ENCODE data around the gene SRL.

Gene SRL

DNA sequence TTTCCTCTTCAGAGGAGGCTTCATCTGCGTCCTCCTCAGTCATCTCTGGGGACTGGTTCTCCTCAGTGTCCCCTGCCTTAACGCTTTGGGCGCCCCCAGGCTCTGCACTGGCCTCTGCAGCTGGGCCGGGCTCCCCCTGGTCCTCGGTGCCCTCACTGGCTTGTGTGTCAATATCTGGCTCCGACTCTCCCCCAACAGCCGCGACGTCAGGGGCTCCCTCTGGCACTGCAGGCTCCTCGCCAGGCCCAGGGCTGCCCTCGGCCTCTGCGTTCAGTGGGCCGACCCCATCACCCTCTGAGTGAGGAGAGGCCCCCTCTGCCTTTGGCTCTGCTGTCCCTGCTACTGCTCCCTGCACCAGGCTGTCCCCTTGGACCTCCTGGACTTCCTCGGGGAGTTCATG lies 34.7 kb downstream of the SRL start:
- H3K27me3 ChIP-seq (ENCODE audit: control insufficient read depth, insufficient read depth, low read length): no peaks in the 10 kb centered on the region
- no peaks in the 10 kb centered on the region for H3K36me3 ChIP-seq (ENCODE audit: control insufficient read depth, insufficient read depth, low read length)

DNA sequence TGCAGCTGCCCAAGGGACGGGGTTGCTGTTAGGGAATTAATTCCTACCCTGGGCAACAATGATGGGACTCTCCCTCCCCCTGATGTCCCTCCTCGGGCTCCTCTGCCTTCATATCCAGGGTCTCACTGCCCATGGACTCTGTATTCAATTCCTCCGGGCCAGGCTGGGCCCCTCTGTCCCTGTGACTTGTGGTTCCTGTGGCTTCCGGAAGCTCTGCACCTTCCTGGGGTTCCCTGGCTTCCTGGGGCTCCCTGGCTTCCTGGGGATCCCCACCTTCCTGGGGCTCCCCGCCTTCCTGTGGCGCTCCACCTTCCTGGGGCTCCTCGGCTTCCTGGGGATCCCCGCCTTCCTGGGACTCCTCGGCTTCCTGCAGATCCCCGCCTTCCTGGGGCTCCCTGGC lies 35.2 kb downstream of the SRL start:
- Histone ChIP-seq H3K36me3 (ENCODE audit: control insufficient read depth, insufficient read depth, low read length) (no peaks in the 10 kb centered on the region), H3K9me3 (ENCODE audit: control insufficient read depth, insufficient read depth, low read length) (no peaks in the 10 kb centered on the region), H3K9ac (ENCODE audit: low read depth, low read length) (no peak overlapping the region), H3K4me1 (ENCODE audit: control insufficient read depth, insufficient read depth, low read length) (no peaks in the 10 kb centered on the region), H3K4me3 (ENCODE audit: low read depth, low read length) (no peak overlapping the region), H3K27me3 (ENCODE audit: control insufficient read depth, insufficient read depth, low read length) (no peaks in the 10 kb centered on the region)

More for the DNA sequence above, 34.7 kb downstream of the SRL start:
- no peak overlapping the region for H3K9ac ChIP-seq (ENCODE audit: low read depth, low read length)
- H3K4me3 ChIP-seq (ENCODE audit: low read depth, low read length): no peak overlapping the region
- no peaks in the 10 kb centered on the region for H3K9me3 ChIP-seq (ENCODE audit: control insufficient read depth, insufficient read depth, low read length)
- H3K4me1 ChIP-seq (ENCODE audit: control insufficient read depth, insufficient read depth, low read length): no peaks in the 10 kb centered on the region

DNA sequence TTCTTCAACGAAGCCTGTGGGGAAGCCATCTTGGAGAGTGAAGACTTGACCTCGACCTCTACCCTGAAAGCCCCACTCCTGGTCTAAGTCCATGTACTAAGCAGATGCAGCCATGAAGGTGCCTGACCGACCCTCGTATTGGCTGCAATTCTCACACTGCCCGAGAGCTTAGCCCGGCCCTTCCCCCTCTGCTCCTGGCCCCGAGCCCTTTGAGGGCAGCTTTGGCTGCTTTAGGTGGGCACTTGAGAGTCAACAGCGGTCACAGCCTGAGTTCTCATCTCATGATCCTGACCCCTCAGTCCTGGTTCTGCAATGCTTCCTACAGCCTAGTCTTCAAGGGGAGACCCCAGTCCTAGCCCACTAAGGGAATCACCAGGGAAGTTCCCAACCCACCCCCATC lies 35.9 kb downstream of the SRL start:
- H3K4me1 ChIP-seq (ENCODE audit: control insufficient read depth, insufficient read depth, low read length): no peaks in the 10 kb centered on the region
- no peaks in the 10 kb centered on the region for H3K9me3 ChIP-seq (ENCODE audit: control insufficient read depth, insufficient read depth, low read length)
- H3K4me3 ChIP-seq (ENCODE audit: low read depth, low read length): no peak overlapping the region
- H3K9ac ChIP-seq (ENCODE audit: low read depth, low read length): no peak overlapping the region
- no peaks in the 10 kb centered on the region for H3K27me3 ChIP-seq (ENCODE audit: control insufficient read depth, insufficient read depth, low read length)
- H3K36me3 ChIP-seq (ENCODE audit: control insufficient read depth, insufficient read depth, low read length): no peaks in the 10 kb centered on the region

DNA sequence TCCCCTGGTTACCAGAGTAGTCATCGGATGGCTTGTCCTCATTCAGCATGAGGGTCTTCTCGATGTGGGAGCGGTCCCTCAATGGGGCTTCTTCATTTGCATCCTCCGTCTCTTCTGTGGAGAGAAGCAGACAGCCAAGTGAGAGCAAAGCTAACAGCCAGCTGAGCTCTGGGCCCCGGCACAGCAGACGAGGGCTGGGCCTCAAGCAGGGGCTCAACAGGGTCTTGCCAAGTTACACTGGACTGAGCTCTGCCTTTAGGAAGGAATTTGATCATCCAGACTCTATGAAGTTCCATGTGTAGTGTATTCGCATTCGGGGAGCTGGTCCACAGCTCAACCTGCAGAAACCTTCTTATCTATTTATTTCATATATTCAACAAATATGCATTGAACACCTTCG lies 37.4 kb downstream of the SRL start:
- Histone ChIP-seq H3K36me3 (ENCODE audit: control insufficient read depth, insufficient read depth, low read length) (no peaks in the 10 kb centered on the region), H3K9ac (ENCODE audit: low read depth, low read length) (no peak overlapping the region), H3K4me1 (ENCODE audit: control insufficient read depth, insufficient read depth, low read length) (peaks cover 2% of the 10 kb centered on the region), H3K9me3 (ENCODE audit: control insufficient read depth, insufficient read depth, low read length) (no peaks in the 10 kb centered on the region), H3K27me3 (ENCODE audit: control insufficient read depth, insufficient read depth, low read length) (no peaks in the 10 kb centered on the region), H3K4me3 (ENCODE audit: low read depth, low read length) (no peak overlapping the region)

DNA sequence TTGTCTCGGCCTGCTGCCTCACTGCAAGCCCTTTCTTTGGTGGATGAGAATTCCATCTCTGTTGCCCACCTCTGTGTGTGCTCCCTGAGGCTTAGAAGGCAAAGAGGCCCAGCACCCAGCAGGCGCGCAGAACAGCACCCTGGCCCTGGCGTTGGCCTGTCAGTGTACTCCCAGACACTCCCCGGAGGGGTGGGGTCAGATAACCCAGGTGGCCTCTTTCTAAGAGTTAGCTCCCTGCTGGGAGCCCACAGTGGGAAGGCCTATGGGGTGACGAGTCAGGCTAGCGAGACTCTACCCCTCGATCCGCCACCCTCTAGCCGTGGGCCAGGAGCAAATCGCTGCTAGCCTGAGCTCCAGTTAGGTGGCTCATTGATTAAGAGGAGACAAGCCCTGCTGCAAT lies 38.1 kb downstream of the SRL start:
- H3K27me3 ChIP-seq (ENCODE audit: control insufficient read depth, insufficient read depth, low read length): no peaks in the 10 kb centered on the region
- H3K9ac ChIP-seq (ENCODE audit: low read depth, low read length): no peak overlapping the region
- no peaks in the 10 kb centered on the region for H3K9me3 ChIP-seq (ENCODE audit: control insufficient read depth, insufficient read depth, low read length)
- no peaks in the 10 kb centered on the region for H3K36me3 ChIP-seq (ENCODE audit: control insufficient read depth, insufficient read depth, low read length)
- no peak overlapping the region for H3K4me3 ChIP-seq (ENCODE audit: low read depth, low read length)
- H3K4me1 ChIP-seq (ENCODE audit: control insufficient read depth, insufficient read depth, low read length): peaks cover 2% of the 10 kb centered on the region

DNA sequence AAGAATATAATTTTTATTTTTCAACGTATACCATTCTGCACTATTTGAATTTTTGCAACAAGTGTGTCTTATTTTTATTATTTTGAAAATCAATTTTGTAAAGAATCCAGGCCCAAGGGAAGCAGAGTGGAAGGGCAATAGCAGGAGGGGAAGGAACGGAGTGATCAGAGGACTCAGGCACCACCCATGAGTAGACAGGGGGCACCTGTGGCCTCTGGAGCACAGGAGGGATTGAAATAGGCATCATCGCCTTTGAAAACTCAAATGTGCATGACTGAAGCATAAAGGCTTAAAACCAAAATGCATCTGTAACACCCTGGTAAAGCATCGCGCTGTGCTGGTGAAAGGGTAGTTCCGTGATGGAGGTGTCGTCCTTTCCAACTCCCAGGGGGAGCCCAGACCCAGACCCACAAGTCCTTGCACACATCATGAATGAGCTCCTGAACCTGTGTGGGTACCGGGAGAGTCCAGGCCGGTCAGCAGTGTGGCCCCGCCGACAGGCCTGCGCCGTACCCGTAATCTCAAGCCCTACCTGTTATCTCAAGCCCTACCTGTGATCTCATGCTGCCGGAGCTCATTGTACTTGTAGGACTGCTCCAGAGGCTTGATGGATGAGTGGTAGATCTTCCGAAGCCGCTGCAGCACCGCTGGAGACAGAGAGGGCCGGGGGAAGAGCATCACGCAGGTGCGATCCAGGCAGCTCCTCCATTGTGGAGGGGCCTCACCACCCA lies 39.1 kb downstream of the SRL start:
- Histone ChIP-seq H3K9ac (ENCODE audit: low read depth, low read length) (no peak overlapping the region), H3K27me3 (ENCODE audit: control insufficient read depth, insufficient read depth, low read length) (no peaks in the 10 kb centered on the region), H3K4me1 (ENCODE audit: control insufficient read depth, insufficient read depth, low read length) (peaks cover 2% of the 10 kb centered on the region), H3K9me3 (ENCODE audit: control insufficient read depth, insufficient read depth, low read length) (no peaks in the 10 kb centered on the region), H3K4me3 (ENCODE audit: low read depth, low read length) (no peak overlapping the region), H3K36me3 (ENCODE audit: control insufficient read depth, insufficient read depth, low read length) (no peaks in the 10 kb centered on the region)

DNA sequence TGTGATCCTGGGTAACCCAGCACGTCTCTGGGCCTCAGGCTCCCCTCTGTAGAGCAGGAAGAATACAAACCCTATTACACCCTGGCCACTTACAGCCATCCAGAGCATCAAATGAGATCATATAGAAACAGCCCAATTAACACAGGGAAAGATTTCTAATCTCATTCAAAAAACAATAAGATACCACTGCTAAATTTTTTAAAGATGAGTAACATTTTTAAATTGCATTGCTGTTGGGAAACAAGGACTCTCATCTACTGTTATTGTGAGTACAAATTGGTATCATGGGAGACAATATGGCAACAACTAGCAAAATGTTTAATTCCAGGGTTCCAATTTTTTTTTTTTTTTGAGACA lies 41.1 kb downstream of the SRL start:
- Histone ChIP-seq H3K4me1 (ENCODE audit: control insufficient read depth, insufficient read depth, low read length) (peaks cover 2% of the 10 kb centered on the region), H3K9me3 (ENCODE audit: control insufficient read depth, insufficient read depth, low read length) (no peaks in the 10 kb centered on the region), H3K4me3 (ENCODE audit: low read depth, low read length) (no peak overlapping the region), H3K27me3 (ENCODE audit: control insufficient read depth, insufficient read depth, low read length) (no peaks in the 10 kb centered on the region), H3K9ac (ENCODE audit: low read depth, low read length) (peak overlapping the region; percentile 2), H3K36me3 (ENCODE audit: control insufficient read depth, insufficient read depth, low read length) (no peaks in the 10 kb centered on the region)

DNA sequence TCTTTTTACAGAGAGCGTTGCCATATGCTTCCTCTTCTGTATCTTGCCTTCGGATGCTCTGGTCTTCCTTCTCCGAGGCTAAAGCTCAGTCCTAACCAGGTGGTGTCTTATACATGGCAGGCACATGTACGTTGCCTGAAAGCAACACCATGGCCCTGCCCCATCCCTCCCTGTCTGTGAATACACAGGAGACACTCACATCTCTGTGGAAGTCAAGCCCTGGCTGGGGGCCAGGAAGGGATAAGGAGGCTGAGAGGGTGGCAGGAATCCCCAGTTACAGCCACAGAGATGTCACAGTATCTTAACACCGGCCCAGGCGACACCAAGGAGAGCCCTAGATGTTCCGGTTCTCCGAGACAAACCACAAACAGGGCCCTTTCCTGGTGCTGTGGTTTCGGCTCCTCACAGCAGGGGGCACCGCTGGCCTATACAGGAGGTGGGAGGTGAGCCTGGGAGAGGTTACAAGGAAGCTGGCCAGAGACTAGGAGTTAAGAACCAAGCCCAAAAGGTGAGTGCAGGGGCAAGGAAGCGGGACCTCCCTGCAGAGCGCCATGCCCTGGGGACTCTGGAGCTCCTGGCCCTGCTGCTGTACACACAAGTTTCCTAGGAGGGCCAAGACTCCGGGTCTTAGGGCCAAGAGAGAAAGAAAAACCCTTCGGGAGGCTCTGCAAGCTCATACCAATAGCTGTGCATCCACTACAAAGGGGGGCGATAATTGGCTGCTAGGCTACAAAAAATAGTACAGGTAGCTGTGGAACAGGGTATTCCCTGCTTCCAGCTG lies 41.7 kb downstream of the SRL start:
- H3K9me3 ChIP-seq (ENCODE audit: control insufficient read depth, insufficient read depth, low read length): no peaks in the 10 kb centered on the region
- H3K4me1 ChIP-seq (ENCODE audit: control insufficient read depth, insufficient read depth, low read length): peaks cover 2% of the 10 kb centered on the region
- H3K9ac ChIP-seq (ENCODE audit: low read depth, low read length): peak overlapping the region; percentile 2
- H3K36me3 ChIP-seq (ENCODE audit: control insufficient read depth, insufficient read depth, low read length): no peaks in the 10 kb centered on the region
- H3K4me3 ChIP-seq (ENCODE audit: low read depth, low read length): no peak overlapping the region
- H3K27me3 ChIP-seq (ENCODE audit: control insufficient read depth, insufficient read depth, low read length): no peaks in the 10 kb centered on the region

DNA sequence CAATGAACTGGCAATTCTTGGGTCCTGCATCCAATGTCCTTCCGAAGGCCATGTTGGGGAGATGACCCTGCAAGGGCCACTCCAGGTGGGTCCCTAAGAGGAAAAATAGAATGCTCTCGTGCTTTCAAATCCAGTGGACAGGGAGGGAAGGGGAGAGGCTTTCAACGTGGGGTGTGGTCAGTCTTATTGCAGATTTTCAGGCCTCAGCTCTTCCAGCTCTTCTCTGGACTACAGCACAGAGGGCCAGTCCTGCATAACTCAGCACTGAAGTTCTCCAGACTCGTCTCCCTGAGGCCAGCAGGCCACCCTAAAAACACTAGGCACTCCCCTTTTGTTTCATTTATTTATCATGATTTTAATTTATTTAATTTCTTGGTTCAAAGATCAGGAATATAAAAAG lies 43.1 kb downstream of the SRL start:
- Histone ChIP-seq H3K4me3 (ENCODE audit: low read depth, low read length) (no peak overlapping the region), H3K9ac (ENCODE audit: low read depth, low read length) (no peak overlapping the region), H3K27me3 (ENCODE audit: control insufficient read depth, insufficient read depth, low read length) (no peaks in the 10 kb centered on the region), H3K36me3 (ENCODE audit: control insufficient read depth, insufficient read depth, low read length) (no peaks in the 10 kb centered on the region), H3K4me1 (ENCODE audit: control insufficient read depth, insufficient read depth, low read length) (peaks cover 2% of the 10 kb centered on the region), H3K9me3 (ENCODE audit: control insufficient read depth, insufficient read depth, low read length) (no peaks in the 10 kb centered on the region)

DNA sequence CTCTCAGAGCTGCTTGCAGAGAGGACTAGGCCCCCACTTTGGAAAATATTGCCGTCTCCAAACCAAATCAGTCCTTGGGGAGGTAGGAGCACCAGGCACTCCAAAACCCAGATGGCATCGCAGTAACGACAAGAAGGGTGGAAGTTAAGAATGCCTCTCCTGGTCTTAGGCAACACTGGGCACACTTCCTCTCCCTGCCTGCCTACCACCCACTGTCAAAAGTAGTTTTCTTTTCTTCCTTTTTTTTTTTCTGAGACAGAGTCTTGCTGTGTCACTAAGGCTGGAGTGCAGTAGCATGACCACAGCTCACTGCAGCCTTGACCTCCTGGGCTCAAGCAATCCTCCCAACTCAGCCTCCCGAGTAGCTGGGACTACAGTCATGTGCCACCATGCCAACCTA lies 47.2 kb downstream of the SRL start:
- H3K9ac ChIP-seq (ENCODE audit: low read depth, low read length): no peak overlapping the region
- H3K4me1 ChIP-seq (ENCODE audit: control insufficient read depth, insufficient read depth, low read length): no peaks in the 10 kb centered on the region
- H3K36me3 ChIP-seq (ENCODE audit: control insufficient read depth, insufficient read depth, low read length): no peaks in the 10 kb centered on the region
- H3K4me3 ChIP-seq (ENCODE audit: low read depth, low read length): no peak overlapping the region
- no peaks in the 10 kb centered on the region for H3K9me3 ChIP-seq (ENCODE audit: control insufficient read depth, insufficient read depth, low read length)
- no peaks in the 10 kb centered on the region for H3K27me3 ChIP-seq (ENCODE audit: control insufficient read depth, insufficient read depth, low read length)

DNA sequence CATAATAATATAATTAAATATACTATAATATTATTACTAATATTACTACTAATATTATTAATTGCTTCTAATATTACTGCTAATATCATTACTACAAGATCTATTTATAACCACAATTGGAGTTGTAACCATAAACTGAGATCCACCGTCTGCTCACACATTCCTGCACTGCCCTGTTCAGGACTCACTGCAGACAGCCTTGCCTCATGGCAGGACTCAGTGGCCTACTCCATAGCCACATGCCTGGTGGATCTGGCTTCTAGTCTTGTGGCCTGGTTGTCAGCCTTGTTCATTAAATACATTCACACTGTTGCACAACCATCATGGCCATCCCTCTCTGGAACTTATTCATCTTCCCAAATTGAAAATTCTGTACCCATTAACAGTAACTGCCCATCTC lies 48.0 kb downstream of the SRL start:
- H3K27me3 ChIP-seq (ENCODE audit: control insufficient read depth, insufficient read depth, low read length): peaks cover 4% of the 10 kb centered on the region
- H3K4me3 ChIP-seq (ENCODE audit: low read depth, low read length): no peak overlapping the region
- H3K9ac ChIP-seq (ENCODE audit: low read depth, low read length): no peak overlapping the region
- H3K9me3 ChIP-seq (ENCODE audit: control insufficient read depth, insufficient read depth, low read length): no peaks in the 10 kb centered on the region
- H3K4me1 ChIP-seq (ENCODE audit: control insufficient read depth, insufficient read depth, low read length): peaks cover under 1% of the 10 kb centered on the region
- H3K36me3 ChIP-seq (ENCODE audit: control insufficient read depth, insufficient read depth, low read length): no peaks in the 10 kb centered on the region

DNA sequence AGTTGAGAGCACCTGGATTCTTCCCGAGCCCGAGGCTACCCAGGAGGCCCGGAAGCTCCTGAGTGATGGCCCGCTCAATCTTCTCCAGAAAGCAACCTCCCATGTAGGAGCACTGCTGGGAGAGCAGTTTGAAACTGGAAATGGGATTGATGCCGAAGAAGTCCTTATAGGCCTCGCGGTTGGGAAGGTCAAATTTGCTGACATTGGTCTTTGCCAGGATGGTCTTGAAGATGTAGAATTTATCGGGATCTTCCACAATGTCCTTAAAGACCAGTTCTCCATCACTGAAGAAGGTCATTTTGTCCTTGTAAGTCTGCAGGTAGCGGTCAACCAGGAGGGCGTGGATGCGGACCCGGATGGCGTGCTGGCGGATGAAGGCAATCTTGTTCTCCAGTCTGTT lies 49.7 kb downstream of the SRL start:
- Histone ChIP-seq H3K36me3 (ENCODE audit: control insufficient read depth, insufficient read depth, low read length) (no peaks in the 10 kb centered on the region), H3K4me3 (ENCODE audit: low read depth, low read length) (no peak overlapping the region), H3K9ac (ENCODE audit: low read depth, low read length) (no peak overlapping the region), H3K9me3 (ENCODE audit: control insufficient read depth, insufficient read depth, low read length) (no peaks in the 10 kb centered on the region), H3K4me1 (ENCODE audit: control insufficient read depth, insufficient read depth, low read length) (peaks cover 2% of the 10 kb centered on the region), H3K27me3 (ENCODE audit: control insufficient read depth, insufficient read depth, low read length) (peaks cover 5% of the 10 kb centered on the region)
